ENCODE measurements around the gene MEAK7.

The MEAK7 gene

DNA sequence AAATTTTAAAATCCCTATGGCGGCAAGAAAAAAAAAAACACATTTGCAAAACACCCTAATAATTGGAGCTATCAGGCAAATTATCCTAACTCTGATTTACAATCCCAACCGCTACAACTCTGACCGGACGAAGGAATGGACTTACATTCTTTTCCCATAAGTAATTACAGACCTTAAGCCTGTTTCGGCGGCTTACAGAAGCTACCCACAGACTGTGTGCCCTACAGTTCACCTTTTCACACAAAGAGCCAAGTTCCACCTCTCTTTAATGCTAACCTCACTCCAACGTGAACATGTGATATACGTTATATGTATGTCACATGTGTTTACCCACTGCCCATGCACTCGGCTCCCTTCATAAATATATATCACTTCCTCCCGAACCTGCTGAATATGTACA, 8.7 kb upstream of the MEAK7 start:
- DNase-seq (ENCODE audit: low read depth in 2 of 2), result no peak

DNA sequence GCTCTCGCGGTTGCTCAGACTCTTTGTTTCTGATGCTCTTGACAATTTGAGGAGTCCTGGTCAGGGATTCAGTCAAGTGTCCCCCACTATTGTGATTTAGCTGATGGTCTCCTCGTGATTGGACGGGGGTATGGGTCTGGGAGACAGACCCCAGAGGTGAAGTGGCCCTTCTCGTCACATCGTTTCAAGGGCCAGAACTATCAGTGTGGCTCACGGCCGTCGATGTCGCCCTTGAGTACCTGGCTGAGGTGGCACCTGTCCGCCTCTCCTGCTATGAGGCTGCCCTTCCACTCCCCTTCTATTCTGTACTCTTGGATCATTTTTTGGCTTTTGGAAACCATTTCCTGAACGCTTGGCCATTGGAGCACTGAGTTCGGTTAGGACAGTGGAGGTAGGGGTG, 7.4 kb upstream of the MEAK7 start:
- no peak for DNase-seq (ENCODE audit: low read depth in 2 of 2)

DNA sequence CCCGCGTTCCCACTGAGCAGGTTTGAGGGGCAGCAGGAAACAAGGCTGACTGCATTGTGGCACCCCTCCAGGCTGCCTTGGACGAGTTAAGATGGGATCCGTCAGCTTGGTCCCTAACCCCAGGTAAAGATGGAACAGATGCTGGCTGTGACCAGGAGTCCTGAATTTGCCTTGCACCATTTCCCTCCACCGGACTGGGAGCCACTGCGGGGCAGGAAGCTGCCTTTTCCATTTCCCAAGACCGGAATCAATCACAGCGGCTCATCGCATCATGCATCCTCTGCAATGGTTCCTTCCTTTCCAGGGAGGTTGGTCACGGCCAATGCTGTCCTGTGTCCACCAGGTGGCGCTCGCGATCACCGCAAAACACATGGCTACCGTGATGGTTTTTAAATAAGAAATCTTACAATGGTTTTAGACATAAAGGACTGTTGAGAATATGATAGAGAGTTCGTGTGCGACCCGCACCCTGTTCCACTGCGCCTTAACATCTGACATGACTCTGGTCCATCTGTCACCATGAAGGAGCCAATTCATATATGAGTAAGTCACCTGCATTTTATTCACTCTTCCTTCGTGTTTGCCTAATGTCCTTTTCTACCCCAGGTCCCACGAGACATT, 6.8 kb upstream of the MEAK7 start:
- DNase-seq (ENCODE audit: low read depth in 2 of 2), result peak; percentile 65 to 77

DNA sequence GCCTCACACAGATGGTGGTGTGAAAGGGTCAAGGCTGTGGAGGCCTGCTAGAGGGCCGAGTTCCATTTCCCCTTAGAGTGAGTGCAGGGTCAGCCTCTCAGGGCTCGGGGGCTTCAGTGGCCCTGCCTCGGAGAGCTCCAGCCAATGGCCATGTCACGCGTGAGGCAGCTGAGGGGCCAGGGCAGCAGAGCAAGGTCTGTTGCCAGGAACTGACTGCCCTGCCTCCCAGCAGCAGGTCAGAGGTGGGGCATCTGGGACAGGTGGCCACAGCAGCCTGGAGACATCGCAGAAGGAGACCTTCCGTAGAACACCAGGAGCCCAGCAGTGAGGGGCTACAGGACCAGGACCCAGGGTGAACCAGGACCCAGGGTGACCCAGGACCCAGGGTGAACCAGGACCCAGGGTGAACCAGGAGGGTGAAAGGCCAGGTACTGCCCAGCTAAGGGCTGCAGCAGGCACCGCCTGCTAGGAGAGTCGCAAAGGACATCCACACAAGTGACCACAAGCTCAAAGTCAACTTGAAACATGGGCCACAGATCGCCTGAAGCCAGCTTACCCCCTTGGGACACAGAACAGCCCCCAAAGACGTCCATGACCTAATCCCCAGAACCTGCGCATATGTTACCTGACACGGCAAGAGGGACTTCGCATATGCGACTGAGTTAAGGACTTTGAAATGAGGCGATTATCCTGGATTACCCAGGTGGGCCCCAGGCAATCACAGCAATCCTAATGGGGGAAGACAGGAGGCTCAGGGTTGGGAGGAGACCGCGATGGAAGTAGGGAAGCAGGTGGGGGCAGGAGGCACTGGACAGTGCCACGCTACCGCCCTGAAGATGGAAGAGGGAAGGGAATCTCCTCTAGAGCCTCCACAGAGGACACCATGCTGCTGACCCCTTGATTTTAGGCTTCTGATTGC, 4.8 kb upstream of the MEAK7 start:
- no peak for DNase-seq (ENCODE audit: low read depth in 2 of 2)

DNA sequence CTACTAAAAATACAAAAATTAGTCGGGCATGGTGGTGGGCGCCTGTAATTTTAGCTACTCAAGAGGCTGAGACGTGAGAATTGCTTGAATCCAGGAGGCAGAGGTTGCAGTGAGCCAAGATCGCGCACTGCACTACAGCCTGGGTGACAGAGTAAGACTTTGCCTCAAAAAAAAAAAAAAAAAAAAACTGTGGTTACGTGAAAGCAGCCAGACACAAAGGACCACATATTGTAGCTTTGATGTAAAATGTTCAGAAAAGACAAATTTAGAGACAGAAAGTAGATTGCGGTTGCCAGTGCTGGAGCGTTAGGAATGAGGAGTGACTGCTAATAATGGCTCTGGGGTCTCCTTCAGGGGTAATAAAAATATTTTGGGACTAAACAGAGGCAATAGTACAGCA, 4.0 kb upstream of the MEAK7 start:
- no peak for DNase-seq (ENCODE audit: low read depth in 2 of 2)

DNA sequence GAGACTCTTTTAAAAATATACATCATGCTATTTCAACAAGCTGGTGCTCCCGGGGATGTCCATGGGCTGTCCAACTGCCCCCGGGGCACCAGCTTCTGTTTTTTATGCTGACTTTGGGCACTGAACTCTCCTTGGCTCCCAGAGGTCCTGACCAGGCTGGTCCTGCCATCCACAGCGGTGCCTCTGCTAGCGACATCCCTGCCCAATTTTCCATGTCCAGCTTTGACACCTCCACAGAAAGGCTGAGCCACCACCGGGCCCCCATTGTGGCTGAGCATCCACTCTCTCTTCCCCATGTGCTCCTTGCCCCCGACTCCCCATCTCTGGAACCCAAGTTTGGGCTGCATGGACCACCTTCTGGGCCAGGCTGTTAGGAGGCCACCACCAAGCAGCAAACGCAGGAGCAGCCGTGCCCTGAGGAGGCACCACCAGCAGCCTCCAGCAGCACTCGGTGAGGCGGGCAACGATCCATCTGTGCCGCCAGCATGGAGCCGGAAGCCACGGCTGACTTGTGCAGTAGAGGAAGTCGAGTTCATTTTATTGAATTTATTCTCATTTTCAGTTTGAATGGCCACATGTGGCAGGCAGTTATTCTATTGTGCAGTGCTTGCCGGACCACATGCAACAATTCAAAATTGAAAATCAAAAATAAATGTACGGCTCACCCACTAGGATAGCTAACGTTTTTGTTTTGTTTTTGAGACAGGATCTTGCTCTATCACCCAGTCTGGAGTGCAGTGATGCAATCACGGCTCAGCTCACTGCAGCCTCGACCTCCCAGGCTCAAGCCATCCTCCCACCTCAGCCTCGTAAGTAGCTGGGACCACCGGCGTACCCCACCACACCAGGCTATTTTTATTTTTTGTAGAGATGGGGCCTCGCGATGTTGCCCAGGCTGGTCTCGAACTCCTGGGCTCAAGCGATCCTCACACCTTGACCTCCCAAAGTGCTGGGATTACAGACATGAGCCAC, 2.8 kb upstream of the MEAK7 start:
- DNase-seq (ENCODE audit: low read depth in 2 of 2), result no peak

DNA sequence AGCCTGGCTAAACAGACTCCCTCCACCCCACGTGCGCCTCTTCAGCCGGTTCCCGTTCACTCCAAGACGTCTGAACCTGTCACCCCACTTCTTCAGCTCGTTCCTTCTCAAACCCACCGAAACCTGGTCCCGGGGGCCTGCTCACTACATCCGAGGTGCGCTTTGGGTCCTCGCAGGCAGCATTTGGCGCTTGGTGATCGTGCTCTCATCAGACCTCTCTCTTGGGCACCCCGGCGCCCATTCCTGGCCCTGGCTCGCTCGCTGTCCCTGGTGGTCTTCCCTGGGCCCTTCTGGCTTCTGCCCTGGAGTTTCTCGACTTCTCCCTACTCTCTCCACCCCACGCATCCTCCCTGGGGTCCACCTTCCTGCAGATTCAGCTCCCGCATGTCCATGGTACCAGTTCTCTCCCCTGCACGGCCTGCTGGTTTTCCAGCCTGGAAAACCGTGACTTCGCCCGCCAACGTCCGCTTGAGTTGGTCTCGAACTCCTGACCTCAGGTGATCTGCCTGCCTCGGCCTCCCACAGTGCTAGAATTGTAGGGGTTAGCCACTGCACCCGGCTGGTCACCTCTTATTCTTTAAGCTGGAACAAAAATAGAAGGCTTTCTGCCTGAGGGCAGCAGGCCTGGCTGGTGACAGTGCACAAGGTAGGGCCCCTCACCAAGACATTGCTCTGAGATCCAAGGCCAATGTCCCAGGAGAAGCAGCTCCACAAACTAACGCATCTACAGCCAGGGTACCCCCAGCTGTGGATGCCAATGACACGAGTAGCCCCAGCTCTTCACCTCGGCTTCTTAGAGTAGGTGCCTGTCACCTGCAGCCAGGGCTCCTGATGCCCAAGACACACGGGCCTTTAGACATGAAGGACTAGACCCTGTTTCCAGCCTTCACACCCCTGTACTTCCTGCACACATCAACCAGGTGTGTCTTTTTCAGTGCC, 1.1 kb upstream of the MEAK7 start:
- DNase-seq (ENCODE audit: low read depth in 2 of 2), result no peak

DNA sequence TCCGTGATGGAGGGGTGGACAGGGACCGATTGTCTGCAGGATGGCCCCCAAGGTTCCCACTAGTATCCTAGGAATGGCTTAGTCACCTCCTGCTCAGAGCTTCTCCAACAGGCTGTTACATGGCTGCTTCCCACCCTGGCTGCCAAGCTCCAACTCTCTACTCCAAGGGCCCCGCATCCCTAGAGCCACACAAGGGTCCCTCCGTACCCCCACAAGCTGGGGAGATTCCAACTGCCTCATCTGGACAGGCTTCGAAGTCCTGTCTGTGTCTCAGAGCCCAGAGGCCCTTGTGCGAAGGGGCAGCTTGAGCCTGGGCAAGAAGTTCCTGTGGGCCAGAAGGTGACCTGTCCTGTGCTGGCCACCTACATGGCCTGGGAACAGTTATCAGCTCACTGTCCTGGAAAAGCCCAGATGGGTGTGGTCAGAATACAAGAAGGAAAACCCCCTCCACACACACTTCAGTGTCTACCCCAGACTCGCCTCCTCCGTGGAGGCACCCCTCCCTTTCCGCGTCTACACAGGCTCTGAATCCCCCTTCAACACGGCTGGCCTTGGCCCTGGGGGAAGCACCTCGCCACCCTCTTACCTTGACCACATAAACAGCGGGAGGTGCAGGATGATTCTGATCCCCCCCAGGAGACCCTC, 586 bp downstream of the MEAK7 start:
- no peak for DNase-seq (ENCODE audit: low read depth in 2 of 2)

DNA sequence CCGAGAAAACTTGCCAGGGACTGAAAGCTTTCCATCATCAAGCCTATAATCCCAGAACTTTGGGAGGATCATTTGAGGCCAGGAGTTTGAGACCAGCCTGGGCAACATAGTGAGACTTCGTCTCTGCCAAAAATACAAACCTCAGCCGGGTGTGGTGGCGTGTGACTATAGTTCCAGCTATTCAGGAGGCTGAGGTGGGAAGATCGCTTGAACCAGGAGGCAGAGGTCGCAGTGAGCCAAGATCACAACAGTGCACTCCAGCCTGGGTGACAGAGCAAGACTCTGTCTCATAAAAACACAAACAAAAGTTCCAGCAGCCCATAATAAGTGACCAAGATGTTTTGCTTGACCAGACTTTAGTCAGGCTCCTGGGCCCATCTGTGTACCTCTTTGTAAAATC, 1.9 kb downstream of the MEAK7 start:
- no peak for DNase-seq (ENCODE audit: low read depth in 2 of 2)

DNA sequence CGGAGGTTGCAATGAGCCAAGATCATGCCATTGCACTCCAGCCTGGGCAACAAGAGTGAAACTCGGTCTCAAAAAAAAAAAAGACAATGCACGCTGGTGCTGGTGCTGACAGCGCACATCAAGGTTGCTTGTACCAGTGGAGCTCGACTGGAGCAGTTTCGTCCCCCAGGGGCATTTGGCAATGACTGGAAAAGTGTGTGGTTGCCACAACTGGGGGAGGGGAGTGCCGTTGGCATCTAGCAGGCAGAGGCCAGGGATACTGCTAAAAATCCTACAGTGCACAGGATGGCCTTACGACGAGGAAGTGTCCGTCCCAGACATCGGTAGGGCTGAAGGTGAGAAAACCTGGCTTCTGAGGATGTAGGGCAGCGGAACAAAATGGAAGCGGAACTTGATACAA, 2.4 kb downstream of the MEAK7 start:
- no peak for DNase-seq (ENCODE audit: low read depth in 2 of 2)

DNA sequence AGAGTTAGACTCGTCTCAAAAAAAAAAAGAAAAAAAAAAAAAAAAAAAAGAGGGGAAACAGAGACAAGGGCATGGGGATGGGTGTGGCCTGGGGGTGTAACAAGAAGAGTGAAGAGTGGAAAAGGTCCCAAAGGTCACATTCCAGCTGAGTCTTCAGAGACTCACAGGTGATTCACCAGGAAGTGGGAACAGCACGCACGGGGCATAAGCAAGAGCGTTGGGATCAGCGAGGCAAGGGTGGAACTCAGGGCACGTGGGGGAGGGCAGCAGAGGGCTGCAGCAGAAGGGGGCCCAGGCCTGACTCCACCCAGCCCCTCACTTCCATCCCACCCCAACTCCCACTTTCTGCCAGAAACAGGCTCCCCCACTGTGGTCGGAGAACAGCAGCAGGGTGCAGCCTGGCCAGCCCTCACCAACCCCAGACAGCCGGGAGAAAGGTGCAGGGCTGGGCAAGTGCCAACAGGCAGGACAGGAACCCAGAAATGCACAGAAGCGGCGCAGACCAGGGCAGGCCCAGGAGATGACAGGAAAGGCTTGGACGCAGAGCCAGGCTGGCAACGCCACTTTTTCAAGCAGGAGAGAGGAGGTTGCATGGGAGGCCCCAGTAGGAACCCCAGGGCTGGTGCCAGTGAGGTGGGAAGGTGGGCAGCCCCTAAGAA, 3.3 kb downstream of the MEAK7 start:
- DNase-seq (ENCODE audit: low read depth in 2 of 2), result no peak

DNA sequence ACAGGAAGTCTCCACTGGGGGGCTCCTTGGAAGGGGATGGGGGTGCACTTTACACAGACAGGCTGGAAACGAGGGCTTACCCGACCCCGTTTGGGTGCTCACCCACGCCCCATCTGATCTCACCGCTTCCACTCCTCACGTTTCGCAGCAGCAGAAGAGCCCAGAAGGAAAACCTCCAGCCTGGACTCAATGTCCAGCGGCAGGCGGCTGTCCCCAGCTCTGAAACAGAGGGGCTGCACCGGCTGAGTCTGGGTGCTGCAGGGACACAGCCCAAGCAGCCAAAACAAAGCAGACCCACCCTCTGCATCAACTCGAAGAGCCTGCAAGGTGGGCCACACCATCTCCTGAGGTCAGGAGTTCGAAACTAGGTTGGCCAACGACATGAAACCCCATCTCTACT, 3.9 kb downstream of the MEAK7 start:
- DNase-seq (ENCODE audit: low read depth in 2 of 2), result no peak

DNA sequence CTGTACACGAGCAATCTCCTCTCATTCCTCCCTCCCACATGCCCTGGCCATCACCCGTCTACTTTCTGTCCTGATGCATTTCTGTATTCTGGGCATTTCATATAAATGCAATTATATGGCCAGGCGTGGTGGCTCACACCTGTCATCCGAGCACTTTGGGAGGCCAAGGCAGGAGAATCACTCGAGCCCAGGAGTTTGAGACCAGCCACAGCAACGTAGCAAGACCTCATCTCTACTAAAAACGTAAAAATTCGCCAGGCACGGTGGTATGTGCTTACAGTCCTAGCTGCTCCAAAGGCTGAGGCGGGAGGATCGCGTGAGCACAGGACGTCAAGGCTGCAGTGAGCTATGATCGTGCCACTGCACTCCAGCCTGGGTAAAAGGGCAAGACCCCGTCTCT, 4.8 kb downstream of the MEAK7 start:
- DNase-seq (ENCODE audit: low read depth in 2 of 2), result no peak

DNA sequence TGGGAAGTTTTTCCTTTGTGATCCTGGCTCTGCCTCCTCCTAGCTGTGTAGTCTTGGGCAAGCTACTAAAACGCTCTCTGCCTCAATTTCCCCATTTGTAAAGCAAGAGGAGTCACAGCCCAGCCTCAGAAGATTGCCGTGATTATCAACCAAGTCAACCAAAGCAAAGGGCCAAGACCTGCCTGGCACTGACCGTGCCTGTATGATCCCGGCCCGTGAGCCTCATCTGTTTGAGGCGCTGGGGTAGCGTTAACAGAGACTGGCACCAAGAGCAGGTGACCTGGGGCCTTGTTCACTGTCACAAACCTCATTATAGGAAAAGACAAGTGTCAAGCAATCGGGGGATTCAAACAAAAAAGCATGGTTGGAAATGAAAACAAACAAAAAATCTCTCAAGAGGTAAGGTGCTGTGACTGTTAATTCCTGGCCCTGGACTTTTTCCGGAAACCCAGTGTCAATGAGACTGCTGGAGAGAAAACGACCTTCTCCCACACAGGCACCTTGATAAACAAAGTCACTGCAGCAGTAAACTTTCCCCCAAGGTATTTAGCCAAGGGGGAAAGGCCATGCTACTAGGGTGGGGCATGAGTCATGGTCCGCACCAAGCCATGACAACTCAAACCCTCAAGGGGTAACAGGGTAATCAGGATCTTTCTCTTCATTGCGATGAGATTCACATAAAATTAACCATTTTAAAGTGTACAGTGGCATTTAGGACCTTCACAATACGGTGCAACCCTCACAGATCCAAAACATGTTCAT, 5.4 kb downstream of the MEAK7 start:
- DNase-seq (ENCODE audit: low read depth in 2 of 2), result no peak

DNA sequence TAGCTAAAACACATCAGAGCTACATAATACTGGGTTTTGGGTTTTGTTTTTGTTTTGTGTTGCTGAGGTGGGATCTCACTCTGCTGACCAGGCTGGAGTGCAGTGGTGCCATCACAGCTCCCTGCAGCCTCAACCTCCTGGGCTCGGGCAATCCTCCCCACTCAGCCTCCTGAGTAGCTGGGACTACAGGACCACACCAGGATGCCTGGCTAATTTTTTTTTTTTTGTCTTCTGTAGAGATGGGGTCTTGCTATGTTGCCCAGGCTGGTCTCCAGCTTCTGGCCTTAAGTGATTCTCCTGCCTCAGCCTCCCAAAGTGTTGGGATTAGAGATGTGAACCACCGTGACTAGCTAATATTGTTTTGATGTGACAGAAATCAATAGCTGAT, 6.2 kb downstream of the MEAK7 start:
- DNase-seq (ENCODE audit: low read depth in 2 of 2), result no peak

DNA sequence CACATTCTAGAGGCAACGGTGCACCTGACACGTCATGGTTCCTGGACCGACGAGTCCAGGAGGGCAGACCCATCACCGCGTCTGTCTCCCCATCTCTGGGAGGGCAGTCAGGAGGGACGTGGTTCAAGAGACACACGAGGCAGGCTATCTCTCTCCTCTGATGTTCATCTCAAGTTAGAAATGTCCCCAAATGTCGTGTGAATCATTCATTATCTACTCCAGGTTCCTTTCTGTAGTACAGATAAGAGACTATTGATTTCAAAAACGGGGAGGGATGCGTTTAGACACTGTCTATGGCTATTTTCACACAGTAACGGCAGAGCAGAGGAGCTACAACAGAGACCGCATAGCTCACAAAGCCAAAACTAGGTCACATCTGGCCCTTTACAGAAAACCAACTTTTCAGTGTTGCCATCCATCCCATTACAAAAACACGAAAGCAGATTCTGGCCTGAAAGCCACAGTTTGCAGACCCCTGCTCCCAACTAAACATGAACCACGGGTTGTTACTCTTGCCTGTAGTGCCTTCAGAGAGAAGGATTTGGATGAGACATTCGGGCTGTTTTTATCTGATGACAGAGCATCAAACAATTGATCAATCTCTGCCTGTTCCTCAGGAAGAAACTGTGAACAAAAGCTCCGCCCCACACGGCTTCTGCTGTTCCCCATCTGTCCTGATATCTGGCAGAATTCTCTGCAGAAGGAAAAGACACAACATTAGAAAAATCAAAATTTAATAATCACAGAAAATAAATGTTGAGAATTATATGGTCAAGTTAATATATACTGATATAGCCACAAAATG, 6.8 kb downstream of the MEAK7 start:
- no peak for DNase-seq (ENCODE audit: low read depth in 2 of 2)

DNA sequence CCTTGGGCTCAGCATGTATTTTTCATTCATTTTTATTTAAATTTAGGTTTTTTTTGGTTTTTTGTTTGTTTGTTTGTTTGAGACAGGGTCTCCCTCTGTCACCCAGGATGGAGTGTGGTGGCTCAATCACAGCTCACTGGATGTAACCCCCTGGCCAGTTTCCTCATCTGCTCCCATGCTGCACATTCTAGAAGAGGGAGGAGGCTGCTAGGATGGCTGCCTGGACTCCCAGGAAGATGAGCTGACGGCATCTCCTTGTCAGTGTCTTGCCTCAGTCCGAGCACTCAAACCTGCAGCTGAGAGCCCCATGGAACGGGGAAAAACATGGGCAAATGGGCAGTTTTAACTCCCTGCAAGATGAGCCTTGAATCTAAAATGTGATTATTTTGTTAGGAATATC, 7.5 kb downstream of the MEAK7 start:
- no peak for DNase-seq (ENCODE audit: low read depth in 2 of 2)

DNA sequence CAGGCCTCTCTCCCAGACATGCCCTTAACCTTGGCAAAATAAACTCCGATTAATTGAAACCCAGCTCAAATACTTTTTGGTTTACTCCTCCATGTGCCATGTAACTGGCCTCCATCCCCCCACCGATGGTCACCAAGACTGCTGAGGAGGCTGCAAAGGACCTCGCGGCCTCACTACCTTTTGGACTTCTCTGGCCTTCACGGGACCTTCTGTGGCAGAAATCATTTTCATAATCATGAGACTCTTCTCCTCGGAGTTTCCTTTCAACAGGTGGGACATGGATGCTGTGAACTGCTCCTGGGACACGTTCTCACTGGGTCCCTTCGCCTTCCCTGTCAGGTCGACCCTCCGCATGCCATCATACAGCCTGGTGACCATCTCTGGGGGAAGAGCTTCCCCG, 9.0 kb downstream of the MEAK7 start:
- no peak for DNase-seq (ENCODE audit: low read depth in 2 of 2)

DNA sequence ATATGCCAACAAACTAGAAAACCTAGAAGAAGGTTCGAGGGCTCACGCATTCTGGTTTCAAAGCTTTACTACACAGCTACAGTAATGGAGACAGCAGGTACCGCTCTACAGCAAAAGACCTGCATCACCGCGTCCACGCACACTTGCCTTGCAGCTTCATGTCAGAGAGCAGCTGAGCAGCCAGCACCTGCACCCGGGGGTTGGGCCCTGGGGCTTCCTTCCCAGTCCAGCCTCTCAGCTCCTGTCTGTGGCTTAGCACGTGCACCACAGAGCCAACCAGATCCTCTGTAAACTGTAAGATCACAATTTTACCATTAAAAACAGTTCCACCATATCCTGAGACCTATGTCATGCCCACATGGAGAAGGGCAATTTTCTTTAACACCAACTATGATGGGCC, 15.3 kb downstream of the MEAK7 start:
- no peak for DNase-seq (ENCODE audit: low read depth in 2 of 2)

Measured in stimulated activated CD4-positive, alpha-beta T cell treated with anti-CD3 and anti-CD28 coated beads, Interleukin-15, amount 100 ng/mL, for 48 hours (primary cell).